CMK (cell line): ENCODE data around the gene HLA-F.

Experiments
- DNase-seq: peaks from one replicate; pipeline ENCODE4 v3.0.0-alpha.2; 2010; ENCODE audit warnings: low read depth

HLA-F gene

GRCh38 chr6:29723262-29723665 lies at the start of gene HLA-F:
Gene HLA-F, plus strand, starts transcription at chr6:29723434. Its CDS starts 30 bp downstream, at chr6:29723464.
- no peak for DNase-seq

DNA sequence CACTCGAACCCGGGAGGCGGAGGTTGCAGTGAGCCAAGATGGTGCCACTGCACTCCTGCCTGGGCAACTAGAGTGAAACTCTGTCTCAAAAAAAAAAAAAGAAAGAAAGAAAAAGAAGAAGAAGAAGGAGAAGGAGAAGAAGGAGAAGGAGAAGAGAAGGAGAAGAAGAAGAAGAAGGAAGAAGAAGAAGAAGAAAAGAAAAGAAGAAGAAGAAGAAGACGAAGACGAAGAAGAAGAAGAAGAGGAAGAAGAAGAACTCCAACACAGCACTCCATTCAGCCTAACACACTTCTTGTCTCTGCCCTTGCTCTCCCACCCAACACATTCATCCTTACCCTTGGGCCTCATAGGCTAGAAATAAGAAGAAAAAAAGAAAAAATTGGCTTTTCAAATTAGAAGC lies 49.2 kb upstream of the HLA-F start:
- no peak for DNase-seq

- no peak for DNase-seq
Observed at GRCh38 chr6:29675561-29675960, 47.7 kb upstream of the HLA-F start.

- peak; percentile 27 for DNase-seq
Observed at GRCh38 chr6:29676981-29677601, 46.1 kb upstream of the HLA-F start.

- no peak for DNase-seq
Observed at GRCh38 chr6:29678114-29678513, 45.1 kb upstream of the HLA-F start.

DNA sequence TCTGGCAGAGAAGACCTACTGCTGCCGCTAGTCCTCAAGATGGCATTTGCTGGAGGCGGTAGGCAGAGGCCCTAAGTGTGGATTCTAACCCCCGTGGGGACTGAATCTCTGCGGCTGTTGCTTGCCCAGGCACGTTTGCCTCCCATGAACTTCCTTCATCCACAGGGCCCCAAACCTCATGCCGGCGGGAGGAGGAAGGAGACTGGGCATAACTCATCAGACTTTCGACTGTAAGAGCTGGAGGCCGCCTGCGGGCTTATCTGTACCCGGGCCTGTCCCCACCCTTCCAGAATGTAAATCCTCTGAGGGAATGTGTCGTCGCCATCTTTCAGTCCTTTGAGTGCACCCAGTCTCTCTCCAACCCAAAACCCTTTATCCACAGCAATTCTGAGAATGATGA lies 43.3 kb upstream of the HLA-F start:
- no peak for DNase-seq

DNA sequence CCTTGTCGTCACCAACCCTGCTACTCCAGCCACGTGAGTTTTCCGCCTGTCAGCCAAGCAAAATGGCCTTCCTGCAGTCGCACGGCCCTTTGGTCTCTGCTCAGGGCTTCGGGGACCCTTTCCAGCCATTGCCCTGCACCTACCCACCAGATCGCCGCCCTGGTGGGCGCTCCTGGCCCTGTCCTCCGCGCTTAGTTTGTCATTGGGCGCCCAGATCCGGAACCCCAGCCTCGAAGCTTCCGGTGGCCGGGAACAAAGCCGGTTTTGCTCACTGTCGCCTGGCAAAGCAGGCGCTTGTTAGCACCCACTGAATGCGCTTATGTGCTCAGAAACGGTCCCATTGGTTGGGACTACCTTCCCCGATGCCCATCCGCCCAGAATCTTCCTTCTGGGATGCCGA lies 42.8 kb upstream of the HLA-F start:
- DNase-seq = no peak

- DNase-seq = no peak
Observed at GRCh38 chr6:29680904-29681303, 42.3 kb upstream of the HLA-F start, which contains the start of gene ZFP57. Gene ZFP57, minus strand, starts transcription at chr6:29681152. Its CDS starts 4,149 bp downstream, at chr6:29677003.

DNA sequence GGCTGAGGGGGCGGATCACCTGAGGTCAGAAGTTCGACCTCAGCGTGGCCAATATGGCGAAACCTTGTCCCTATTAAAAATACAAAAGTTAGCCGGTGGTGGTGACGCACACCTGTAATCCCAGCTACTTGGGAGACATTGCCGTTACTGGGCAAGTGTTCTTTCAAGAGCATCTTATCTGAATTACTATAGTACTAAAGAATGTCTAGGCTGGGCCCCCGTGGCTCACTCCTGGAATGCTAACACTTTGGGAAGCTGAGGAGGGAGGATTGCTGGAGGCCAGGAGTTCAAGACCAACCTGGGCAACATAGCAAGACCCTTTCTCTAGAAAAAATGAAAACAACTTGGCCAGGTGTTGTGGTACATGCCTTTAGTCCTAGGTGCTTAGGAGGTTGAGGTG lies 41.4 kb upstream of the HLA-F start:
- no peak for DNase-seq

DNA sequence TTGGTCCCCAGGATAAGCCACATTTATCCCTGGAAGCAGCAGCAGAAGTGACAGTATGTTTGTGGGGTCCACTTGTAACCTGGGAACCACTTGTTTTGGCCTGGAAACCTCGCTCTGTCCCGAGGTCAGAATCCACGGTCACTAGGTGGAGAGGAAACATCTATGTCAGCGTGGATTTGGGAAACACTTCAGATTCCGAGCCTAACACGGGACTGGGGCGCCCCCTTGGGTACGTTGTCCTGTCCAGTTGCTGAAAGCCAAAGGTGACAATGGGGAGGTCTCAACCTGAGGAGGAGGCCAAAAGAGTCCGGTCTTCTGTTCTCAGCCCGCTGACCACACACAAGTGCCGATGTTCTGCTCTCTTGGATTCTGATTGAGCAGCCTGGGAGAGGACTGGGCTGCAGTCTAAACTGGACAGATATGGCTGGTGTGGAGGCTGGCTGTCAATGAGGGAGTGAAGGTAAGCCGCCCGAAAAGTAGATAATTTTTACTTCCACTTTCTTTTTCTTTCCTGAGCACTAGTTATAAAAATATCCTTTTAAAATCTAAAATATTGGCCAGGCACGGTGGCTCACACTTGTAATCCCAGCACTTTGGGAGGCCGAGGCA lies 37.4 kb upstream of the HLA-F start:
- no peak for DNase-seq

GRCh38 chr6:29694637-29695036 lies 28.6 kb upstream of the HLA-F start:
- no peak for DNase-seq

DNA sequence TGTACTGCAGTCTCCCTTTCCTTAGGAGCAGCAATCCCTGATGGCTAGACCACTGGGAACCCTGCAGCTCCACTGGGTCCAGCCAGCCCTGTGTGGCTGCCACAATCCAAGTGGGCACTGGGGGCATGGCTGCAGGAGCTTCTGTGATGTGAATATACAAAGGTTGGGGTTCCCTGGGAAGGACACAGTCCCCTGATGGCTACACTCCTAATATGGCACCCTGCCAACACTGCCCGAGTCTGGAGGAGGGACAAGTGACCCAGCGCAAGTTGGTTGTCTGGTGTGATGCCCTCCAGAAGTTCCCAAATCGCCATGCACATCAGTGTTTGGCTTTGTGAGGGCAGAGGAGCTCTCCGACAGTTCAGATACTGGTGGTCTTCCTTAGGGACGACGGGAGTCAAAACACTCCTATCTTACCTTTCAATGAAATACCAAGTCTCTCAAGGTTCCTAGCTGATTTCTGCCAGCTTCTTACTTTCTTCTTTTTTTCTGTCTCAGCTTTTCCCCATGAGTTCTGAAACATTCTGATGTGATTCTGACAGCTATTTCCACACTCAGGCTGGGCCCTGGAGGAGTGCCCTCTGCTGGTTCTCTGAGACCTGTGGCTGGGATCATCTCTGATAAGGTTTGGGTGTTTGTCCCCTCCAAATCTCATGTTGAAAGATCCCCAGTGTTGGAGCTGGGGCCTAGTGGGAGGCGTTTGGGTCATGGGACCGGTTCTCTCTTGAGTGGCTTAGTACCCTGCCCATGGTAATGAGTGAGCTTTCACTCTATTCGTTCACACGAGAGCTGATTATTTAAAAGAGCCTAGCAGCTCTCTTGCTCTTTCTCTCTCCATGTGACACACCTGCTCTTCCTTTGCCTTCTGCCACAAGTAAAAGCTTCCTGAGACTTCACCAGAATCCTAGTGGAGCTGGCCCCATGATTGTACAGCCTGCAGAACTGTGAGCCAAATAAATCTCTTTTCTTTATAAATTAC lies 26.8 kb upstream of the HLA-F start:
- DNase-seq = no peak

GRCh38 chr6:29702519-29703103 lies 20.6 kb upstream of the HLA-F start:
- no peak for DNase-seq

- no peak for DNase-seq
Observed at GRCh38 chr6:29705389-29706231, 17.6 kb upstream of the HLA-F start.

DNA sequence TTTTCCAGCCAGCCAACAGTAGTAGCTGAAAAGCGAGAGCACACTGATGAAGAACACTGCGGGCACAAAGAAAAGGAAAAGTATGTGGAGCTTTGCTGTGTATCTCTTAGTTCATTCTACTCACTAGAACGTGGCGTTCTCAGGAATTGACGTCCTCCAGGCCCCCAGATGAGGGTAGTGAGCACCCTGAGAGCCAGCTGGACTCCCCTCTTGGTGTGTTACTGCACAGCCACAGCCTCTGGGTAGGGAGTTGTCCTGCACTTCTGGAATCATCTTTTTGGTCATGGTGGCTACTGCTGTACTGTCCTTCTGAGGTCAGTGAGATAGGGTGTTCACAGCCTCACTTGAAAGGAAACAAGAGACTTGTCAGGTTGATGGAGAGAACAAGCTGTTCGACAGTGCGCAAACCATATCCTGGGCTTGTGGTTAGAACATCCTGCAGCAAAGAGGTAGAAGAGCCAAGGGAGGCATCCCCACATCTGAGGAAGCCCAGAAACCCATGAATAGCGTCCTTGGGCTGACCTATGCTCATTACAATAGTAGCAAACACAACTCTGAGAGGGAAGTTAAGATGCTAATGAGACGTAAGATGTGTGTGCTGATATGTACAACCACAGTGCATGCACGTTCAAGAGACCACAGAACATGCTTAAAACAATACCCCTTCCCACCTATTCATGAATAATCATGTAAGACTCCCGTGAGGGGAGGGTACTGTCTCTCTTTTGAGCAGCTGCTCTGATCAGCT lies 14.6 kb upstream of the HLA-F start:
- no peak for DNase-seq

DNA sequence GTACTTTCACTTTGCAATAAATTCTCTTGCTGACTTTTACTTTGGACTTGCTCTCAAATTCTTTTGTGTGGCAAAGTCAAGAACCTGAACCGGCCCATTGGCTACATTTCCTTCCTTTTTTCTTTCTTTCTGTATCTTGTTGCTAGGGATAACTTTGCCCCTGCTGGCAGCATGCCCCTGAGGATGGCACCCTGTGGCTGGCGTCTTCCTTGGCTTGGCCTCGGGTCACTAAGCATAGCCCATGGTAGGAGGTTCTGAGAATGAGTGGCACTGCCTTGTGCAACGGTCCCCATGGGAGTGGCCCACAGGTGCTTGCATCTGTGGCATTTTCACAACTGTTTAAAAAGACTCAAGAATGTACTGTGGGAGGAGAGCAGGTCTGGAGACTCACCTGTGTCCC lies 14.0 kb upstream of the HLA-F start:
- no peak for DNase-seq

DNA sequence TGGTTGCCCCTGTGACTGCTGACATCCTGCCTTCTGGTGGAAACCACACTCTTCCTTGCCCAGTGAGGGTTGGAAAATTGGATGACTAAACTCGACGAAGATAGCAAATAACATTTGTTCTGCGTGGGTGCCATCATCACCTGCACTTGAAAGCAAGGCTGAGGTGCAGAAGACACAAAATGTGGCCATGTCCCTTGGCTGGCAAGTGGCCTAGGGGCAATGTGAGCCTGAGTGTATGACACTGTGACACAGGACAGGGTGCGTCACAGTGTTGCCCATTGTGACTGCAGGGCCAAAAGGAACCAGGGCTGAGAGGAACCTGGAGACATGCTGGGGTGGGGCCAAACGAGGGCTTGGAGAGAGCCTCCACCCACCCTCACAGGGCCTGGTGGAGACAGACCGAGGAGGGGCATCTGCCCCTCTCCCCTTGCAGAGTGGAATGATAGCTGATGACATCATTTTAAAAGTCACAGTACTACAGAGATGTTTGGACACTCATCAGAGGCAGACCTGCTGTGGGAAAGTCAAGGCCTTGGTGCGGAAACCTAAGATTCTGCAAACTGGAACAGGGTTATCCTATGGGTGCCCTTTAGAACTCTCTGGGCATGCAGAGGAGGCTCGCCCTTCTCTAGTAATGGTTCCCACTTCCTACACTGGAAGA lies 12.8 kb upstream of the HLA-F start:
- DNase-seq = no peak

- DNase-seq = no peak
Observed at GRCh38 chr6:29720863-29721262, 2.4 kb upstream of the HLA-F start.

- no peak for DNase-seq
Observed at GRCh38 chr6:29723666-29724588, 693 bp downstream of the HLA-F start.
